ENCODE results near the gene PRRT4.
A peak's percentile ranks its signal among the peaks of the same experiment; 100 is the strongest.

PRRT4 gene

DNA sequence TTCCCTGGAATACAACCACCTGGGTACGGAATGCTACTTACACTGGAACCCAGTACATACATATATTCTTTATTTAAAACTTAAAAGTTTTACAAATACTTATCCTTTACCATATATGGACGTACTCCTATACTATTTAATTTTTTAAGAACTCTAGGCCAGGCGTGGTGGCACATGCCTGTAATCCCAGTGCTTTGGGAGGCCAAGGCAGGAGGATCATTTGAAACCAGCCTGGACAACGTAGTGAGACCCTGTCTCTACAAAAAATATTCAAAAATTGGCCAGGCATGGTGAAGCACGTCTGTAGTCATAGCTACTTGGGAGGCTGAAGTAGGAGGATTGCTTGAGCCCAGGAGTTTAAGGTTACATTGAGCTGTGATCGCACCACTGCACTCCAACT is 19.8 kb downstream of the PRRT4 start:
- DNase-seq = no peak

- DNase-seq = no peak
Measured at GRCh38 chr7:128335730-128336129, 25.8 kb downstream of the PRRT4 start.

- no peak for DNase-seq
Measured at GRCh38 chr7:128324368-128324680, 37.2 kb downstream of the PRRT4 start.

GRCh38 chr7:128323459-128324367 is 37.8 kb downstream of the PRRT4 start:
- no peak for DNase-seq

GRCh38 chr7:128323040-128323439 is 38.5 kb downstream of the PRRT4 start:
- no peak for DNase-seq

- peak; percentile 38 for DNase-seq
Measured at GRCh38 chr7:128322040-128322643, 39.3 kb downstream of the PRRT4 start.

- peak; percentile 8 for DNase-seq
Measured at GRCh38 chr7:128321044-128321422, 40.5 kb downstream of the PRRT4 start.

DNA sequence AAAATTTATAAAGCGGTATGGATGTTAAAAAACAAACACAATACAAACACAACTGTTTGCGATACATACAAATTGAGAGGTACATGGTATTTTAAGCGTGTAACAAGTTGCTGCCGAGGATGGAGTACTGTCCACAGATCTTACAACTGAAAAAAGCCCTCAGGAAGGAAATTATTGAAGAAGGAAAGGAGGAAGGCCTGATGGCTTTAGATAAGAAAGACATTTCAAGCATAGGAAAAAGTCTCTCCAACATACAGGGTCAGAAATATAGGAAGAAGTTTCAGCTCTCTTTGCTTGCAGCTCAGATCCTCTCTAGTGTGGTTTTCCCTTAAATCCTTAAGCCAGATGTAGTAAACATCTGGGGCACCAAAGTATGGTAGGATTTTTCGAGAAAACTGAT is 42.8 kb downstream of the PRRT4 start:
- no peak for DNase-seq

DNA sequence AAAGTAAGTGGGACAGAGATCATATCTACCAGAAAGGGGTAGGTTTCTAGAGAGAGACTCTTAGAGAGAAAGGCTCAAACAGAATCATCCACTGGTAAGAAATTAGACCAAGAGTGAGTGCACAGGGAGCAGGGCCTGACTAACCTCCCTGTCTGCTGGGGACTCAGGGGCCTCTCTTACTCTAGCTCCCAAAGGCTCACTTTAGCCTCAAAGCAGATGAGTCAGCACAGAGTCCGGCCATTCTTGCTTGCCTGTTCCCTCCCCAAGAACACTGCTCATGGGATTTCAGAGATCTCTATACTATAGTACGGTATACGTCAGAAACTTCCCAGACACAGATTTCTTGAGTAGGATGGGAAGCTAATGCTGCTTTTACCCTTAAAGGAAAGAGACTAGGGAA is 50.5 kb downstream of the PRRT4 start:
- no peak for DNase-seq

DNA sequence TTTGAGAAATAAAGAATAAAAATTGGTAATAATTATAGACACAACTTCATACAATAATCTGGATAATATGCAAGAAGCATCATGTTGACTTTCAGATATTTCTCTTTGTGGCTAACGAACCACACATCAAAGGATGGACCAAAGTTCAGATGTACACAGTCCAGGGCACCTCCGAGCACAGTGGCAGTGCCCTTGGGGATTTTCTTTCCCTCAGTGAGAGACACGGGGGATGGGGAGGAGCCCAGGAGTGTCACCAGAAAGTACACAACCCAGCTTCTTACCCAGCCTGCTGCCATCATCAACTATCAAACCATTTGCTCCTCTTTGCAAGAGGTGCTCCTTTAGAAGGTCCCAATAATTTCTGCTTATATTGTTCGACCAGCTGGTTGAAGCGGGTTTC is 51.0 kb downstream of the PRRT4 start:
- no peak for DNase-seq

DNA sequence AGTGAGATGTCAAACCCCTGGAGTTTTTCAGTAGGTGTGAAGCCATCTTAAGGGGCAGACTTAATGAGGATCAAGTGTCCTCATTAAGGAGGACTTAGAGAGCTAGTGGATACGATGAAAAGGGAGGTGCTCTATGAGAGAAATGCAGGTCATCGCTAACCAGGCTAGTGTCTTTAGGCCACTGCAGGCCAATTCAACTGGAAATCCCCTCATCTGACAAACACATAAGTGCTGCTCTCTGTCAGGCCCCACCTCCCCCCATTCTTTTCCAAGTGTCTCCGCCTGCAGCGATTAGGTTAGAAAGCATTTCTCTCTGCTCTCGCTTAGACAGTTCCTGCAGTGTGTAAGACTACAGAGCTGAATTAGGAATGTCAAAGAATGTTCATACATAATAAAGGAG is 51.5 kb downstream of the PRRT4 start:
- no peak for DNase-seq

- no peak for DNase-seq
Measured at GRCh38 chr7:128309124-128309523, 52.4 kb downstream of the PRRT4 start.

DNA sequence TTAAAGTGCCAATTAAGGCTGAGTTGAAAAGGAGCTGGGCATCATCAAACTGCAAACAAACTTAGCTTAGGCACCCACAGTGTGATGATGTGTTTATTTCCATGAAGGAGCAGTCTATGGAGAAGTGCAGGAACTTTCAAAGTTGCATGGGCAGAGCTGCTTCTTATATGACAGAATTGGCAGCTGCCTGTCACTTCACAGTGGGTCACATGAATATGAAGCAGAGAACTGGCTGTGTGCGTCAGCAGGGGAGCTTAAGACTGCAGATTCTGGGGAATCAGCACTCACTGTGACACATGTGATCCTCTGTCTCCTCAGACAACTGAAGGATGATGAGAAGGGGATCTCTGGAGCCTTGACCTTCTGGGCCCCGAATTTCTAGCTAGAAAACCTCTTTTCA is 54.4 kb downstream of the PRRT4 start:
- no peak for DNase-seq

- no peak for DNase-seq
Measured at GRCh38 chr7:128304212-128304611, 57.3 kb downstream of the PRRT4 start.

GRCh38 chr7:128303643-128304042 is 57.8 kb downstream of the PRRT4 start:
- no peak for DNase-seq

GRCh38 chr7:128303133-128303532 is 58.4 kb downstream of the PRRT4 start:
- no peak for DNase-seq

- DNase-seq = no peak
Measured at GRCh38 chr7:128302139-128302538, 59.4 kb downstream of the PRRT4 start.
